GM18867 (cell line): Measurements from ENCODE around the gene VPS16.

ENCODE experiments used
- ATAC-seq: cut with Tn5 transposase; IDR thresholded peaks from one replicate; pipeline ENCODE4 v1.9.1; 2021; ENCODE audit warnings: mild to moderate bottlenecking, moderate library complexity; ENCODE audit not compliant: unreplicated experiment

VPS16 gene

GRCh38 chr20:2867081-2867864 lies 26.7 kb downstream of the VPS16 start:
- ATAC-seq, result no peak

GRCh38 chr20:2869381-2869780 lies 28.8 kb downstream of the VPS16 start:
- ATAC-seq, result no peak

- no peak for ATAC-seq
These were observed 30.5 kb downstream of the VPS16 start for GRCh38 chr20:2871111-2871465.

- ATAC-seq, result no peak
These were observed 31.3 kb downstream of the VPS16 start for GRCh38 chr20:2871661-2872458.

GRCh38 chr20:2872459-2873009 lies 32.0 kb downstream of the VPS16 start:
- ATAC-seq, result peak; percentile 30

GRCh38 chr20:2873010-2873746 lies 32.6 kb downstream of the VPS16 start, which contains the start of gene PTPRA:
PTPRA (plus strand) TSS chr20:2873481; CDS start chr20:2964278, 90,797 bp downstream.
- peak; percentile 93 for ATAC-seq

- ATAC-seq, result peak; percentile 37
These were observed 33.1 kb downstream of the VPS16 start for GRCh38 chr20:2873747-2874041.

GRCh38 chr20:2874456-2874855 lies 33.9 kb downstream of the VPS16 start:
- no peak for ATAC-seq

- no peak for ATAC-seq
These were observed 35.2 kb downstream of the VPS16 start for GRCh38 chr20:2875690-2876203.

GRCh38 chr20:2878515-2878914 lies 38.0 kb downstream of the VPS16 start:
- no peak for ATAC-seq

- no peak for ATAC-seq
These were observed 38.6 kb downstream of the VPS16 start for GRCh38 chr20:2879146-2879545.

GRCh38 chr20:2880650-2881049 lies 40.1 kb downstream of the VPS16 start:
- ATAC-seq, result no peak

- ATAC-seq, result no peak
These were observed 43.4 kb downstream of the VPS16 start for GRCh38 chr20:2883726-2884637.

GRCh38 chr20:2887715-2888114 lies 47.2 kb downstream of the VPS16 start:
- no peak for ATAC-seq

GRCh38 chr20:2888224-2888955 lies 47.8 kb downstream of the VPS16 start:
- no peak for ATAC-seq

- no peak for ATAC-seq
These were observed 48.7 kb downstream of the VPS16 start for GRCh38 chr20:2889209-2889608.

GRCh38 chr20:2889797-2890196 lies 49.3 kb downstream of the VPS16 start:
- no peak for ATAC-seq

GRCh38 chr20:2890742-2891141 lies 50.2 kb downstream of the VPS16 start:
- ATAC-seq, result no peak

- no peak for ATAC-seq
These were observed 50.8 kb downstream of the VPS16 start for GRCh38 chr20:2891343-2891742.
